ENCODE results near the gene ZNF408. TPM values are rescaled to one million over a fixed set of nuclear protein-coding genes. Genes with fewer than 3 reads are reported as not detected.

The ZNF408 gene
- polyA plus RNA-seq, 1 donor from 2014 or later, result 9.1 TPM

DNA sequence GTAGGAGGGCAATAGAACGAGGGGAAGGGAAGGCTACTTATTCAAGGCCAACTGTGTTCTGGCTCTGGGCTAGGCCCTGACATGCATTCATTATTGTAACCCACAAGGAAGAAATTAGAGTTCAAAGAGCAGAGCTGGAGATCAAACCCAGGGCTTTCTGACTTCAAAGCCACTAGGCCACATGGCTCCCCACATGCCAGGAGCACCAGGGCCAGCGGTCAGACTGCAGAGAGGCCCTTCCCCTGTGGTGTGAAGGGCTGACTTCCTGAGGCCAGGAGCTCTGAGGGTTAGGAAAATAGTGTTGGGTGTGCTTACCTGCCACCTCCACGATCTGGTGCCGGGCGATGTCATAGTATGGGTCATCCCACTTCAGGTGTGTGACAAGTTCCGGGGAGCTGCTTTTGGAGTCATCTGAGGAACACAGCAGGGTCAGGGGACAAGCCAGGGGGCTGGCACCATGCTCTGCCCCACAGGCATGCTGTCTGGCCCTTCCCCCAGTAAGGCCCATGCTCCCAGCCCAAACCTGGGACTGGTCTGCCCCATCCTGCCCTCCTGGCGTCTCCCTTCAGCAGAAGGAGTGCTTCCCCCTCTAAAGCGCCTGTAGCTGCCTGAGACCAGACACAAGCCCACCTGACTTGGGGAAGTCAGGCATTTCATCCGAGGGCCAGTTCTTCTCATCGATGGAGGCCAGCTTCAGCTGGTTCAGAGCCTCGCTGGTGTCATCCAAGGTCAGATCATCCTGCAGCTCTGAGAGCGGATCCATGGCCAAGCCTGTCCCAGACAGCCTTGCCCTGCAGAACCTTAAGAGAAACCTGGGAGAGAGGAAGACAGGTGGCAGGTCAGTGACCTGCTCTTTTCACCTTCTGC, 5.3 kb upstream of the ZNF408 start:
- Histone ChIP-seq H3K36me3 (ENCODE audit: insufficient read depth, low read length) (no peaks in the 10 kb centered on the region), H3F3A (ENCODE audit: insufficient read depth, low read length, poor library complexity, severe bottlenecking) (no peaks in the 10 kb centered on the region), H3K9me2 (ENCODE audit: insufficient read depth, low read length) (no peaks in the 10 kb centered on the region), H3K4me3 (ENCODE audit: low read length) (no peak overlapping the region), H3K9me3 (ENCODE audit: low read length) (no peaks in the 10 kb centered on the region), H3K27ac (ENCODE audit: low read length) (no peak overlapping the region), H3K27me3 (ENCODE audit: insufficient read depth, low read depth, low read length) (no peaks in the 10 kb centered on the region), H3K4me2 (ENCODE audit: low read length) (no peak overlapping the region), H4K20me1 (ENCODE audit: insufficient read depth) (no peaks in the 10 kb centered on the region), H2AFZ (ENCODE audit: low read depth, low read length) (no peak overlapping the region), H3K79me2 (replicated peaks; ENCODE audit: insufficient read depth, low read length) (peaks cover 13% of the 10 kb centered on the region), H3K9ac (ENCODE audit: low read length) (no peak overlapping the region)
- TF ChIP-seq SMC3 (conservative IDR thresholded peaks at IDR 0.05; ENCODE audit: poor library complexity), result no peak
- no peak for TF ChIP-seq MXI1 (conservative IDR thresholded peaks at IDR 0.05; ENCODE audit: poor library complexity, severe bottlenecking)
- TF ChIP-seq, protein P1, sequence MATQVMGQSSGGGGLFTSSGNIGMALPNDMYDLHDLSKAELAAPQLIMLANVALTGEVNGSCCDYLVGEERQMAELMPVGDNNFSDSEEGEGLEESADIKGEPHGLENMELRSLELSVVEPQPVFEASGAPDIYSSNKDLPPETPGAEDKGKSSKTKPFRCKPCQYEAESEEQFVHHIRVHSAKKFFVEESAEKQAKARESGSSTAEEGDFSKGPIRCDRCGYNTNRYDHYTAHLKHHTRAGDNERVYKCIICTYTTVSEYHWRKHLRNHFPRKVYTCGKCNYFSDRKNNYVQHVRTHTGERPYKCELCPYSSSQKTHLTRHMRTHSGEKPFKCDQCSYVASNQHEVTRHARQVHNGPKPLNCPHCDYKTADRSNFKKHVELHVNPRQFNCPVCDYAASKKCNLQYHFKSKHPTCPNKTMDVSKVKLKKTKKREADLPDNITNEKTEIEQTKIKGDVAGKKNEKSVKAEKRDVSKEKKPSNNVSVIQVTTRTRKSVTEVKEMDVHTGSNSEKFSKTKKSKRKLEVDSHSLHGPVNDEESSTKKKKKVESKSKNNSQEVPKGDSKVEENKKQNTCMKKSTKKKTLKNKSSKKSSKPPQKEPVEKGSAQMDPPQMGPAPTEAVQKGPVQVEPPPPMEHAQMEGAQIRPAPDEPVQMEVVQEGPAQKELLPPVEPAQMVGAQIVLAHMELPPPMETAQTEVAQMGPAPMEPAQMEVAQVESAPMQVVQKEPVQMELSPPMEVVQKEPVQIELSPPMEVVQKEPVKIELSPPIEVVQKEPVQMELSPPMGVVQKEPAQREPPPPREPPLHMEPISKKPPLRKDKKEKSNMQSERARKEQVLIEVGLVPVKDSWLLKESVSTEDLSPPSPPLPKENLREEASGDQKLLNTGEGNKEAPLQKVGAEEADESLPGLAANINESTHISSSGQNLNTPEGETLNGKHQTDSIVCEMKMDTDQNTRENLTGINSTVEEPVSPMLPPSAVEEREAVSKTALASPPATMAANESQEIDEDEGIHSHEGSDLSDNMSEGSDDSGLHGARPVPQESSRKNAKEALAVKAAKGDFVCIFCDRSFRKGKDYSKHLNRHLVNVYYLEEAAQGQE (IDR thresholded peaks at IDR 0.05; ENCODE audit: borderline replicate concordance), result no peak
- no peak for TF ChIP-seq RAD21 (conservative IDR thresholded peaks at IDR 0.05)
- TF ChIP-seq POLR2AphosphoS5 (IDR thresholded peaks at IDR 0.05), result no peak
- TF ChIP-seq CTCF (IDR thresholded peaks at IDR 0.05; ENCODE audit: poor library complexity, severe bottlenecking), result no peak
- no peak for TF ChIP-seq TAF1 (IDR thresholded peaks at IDR 0.05; ENCODE audit: low read depth)
- no peak for TF ChIP-seq EP300 (conservative IDR thresholded peaks at IDR 0.05; ENCODE audit: poor library complexity, severe bottlenecking)
- TF ChIP-seq EZH2 (IDR thresholded peaks at IDR 0.05; ENCODE audit: borderline replicate concordance, insufficient read depth, low read length, poor library complexity, severe bottlenecking), result no peak

GRCh38 chr11:46696212-46696558, 4.6 kb upstream of the ZNF408 start:
- no peak overlapping the region for H3K4me2 ChIP-seq (ENCODE audit: low read length)
- H3K36me3 ChIP-seq (ENCODE audit: insufficient read depth, low read length), result no peaks in the 10 kb centered on the region
- H3K27ac ChIP-seq (ENCODE audit: low read length), result no peak overlapping the region
- no peak overlapping the region for H3K9ac ChIP-seq (ENCODE audit: low read length)
- H3K4me3 ChIP-seq (ENCODE audit: low read length), result no peak overlapping the region
- no peaks in the 10 kb centered on the region for H3K9me3 ChIP-seq (ENCODE audit: low read length)
- no peaks in the 10 kb centered on the region for H3K9me2 ChIP-seq (ENCODE audit: insufficient read depth, low read length)
- peaks cover 16% of the 10 kb centered on the region for H3K79me2 ChIP-seq (replicated peaks; ENCODE audit: insufficient read depth, low read length)
- no peak overlapping the region for H2AFZ ChIP-seq (ENCODE audit: low read depth, low read length)
- TF ChIP-seq EP300 (conservative IDR thresholded peaks at IDR 0.05; ENCODE audit: poor library complexity, severe bottlenecking) (no peak), EZH2 (IDR thresholded peaks at IDR 0.05; ENCODE audit: borderline replicate concordance, insufficient read depth, low read length, poor library complexity, severe bottlenecking) (no peak), TAF1 (IDR thresholded peaks at IDR 0.05; ENCODE audit: low read depth) (no peak), CTCF (IDR thresholded peaks at IDR 0.05; ENCODE audit: poor library complexity, severe bottlenecking) (no peak), POLR2AphosphoS5 (IDR thresholded peaks at IDR 0.05) (no peak), RAD21 (conservative IDR thresholded peaks at IDR 0.05) (no peak), MXI1 (conservative IDR thresholded peaks at IDR 0.05; ENCODE audit: poor library complexity, severe bottlenecking) (no peak)
- TF ChIP-seq, protein P1 (IDR thresholded peaks at IDR 0.05; ENCODE audit: borderline replicate concordance), result no peak
- H3K27me3 ChIP-seq (ENCODE audit: insufficient read depth, low read depth, low read length), result no peaks in the 10 kb centered on the region
- no peaks in the 10 kb centered on the region for H3F3A ChIP-seq (ENCODE audit: insufficient read depth, low read length, poor library complexity, severe bottlenecking)
- H4K20me1 ChIP-seq (ENCODE audit: insufficient read depth), result no peaks in the 10 kb centered on the region
